Panc1 (cell line): ENCODE results near the gene ASXL1.

Source experiments
- TCF7L2 ChIP-seq: IDR thresholded peaks from 2 replicates; pipeline ENCODE4 v1.6.1; 2011; ENCODE audit warnings: mild to moderate bottlenecking, low read depth, low read length, inconsistent platforms
- TF ChIP-seq, protein P1 (sequence below): fragments of 450-650 bp; IDR thresholded peaks from 2 replicates; pipeline ENCODE4 v1.5.1; 2017; ENCODE audit warnings: mild to moderate bottlenecking

DNA sequence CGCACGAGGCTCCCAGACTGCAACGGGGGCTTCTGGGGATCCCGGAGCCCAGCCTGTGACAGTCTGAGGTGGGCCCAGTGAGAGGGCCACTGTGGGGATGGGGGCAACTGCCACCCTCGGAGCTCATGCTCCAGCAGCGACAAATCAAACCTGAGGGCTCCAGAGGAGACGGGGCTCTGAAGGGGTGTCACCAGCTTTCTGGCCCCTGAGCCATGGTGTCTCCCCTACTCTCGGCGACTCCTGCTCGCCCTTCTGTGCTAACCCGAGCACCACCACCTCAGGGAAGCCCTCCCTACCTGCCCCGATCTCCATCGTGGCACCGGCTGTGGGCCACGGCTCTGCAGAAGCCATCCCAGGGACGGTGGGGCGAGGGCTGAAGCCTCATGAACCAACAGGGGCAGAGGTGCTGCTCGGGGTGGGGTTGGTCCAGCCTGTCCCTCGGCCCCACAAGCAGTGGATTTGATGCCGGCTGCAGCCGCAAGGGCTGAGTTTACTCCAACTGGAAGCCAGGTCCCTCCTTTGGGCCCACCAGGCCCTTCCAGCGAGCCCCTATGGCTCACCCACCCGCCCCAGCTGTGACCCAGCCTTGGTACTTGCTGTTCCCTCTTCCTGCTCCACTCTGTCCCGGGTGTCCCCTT, 102.7 kb downstream of the ASXL1 start:
- no peak for TF ChIP-seq TCF7L2
- TF ChIP-seq, protein P1, sequence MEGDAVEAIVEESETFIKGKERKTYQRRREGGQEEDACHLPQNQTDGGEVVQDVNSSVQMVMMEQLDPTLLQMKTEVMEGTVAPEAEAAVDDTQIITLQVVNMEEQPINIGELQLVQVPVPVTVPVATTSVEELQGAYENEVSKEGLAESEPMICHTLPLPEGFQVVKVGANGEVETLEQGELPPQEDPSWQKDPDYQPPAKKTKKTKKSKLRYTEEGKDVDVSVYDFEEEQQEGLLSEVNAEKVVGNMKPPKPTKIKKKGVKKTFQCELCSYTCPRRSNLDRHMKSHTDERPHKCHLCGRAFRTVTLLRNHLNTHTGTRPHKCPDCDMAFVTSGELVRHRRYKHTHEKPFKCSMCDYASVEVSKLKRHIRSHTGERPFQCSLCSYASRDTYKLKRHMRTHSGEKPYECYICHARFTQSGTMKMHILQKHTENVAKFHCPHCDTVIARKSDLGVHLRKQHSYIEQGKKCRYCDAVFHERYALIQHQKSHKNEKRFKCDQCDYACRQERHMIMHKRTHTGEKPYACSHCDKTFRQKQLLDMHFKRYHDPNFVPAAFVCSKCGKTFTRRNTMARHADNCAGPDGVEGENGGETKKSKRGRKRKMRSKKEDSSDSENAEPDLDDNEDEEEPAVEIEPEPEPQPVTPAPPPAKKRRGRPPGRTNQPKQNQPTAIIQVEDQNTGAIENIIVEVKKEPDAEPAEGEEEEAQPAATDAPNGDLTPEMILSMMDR = no peak
